ENCODE results near the gene NFE2L3.
A peak's percentile ranks its signal among the peaks of the same experiment; 100 is the strongest.
"Not testable (repeated sequence)": the region's sequence is repeated elsewhere in the genome, so short reads cannot be mapped to it uniquely, and the experiment has no call there.

Gene NFE2L3, protein sequence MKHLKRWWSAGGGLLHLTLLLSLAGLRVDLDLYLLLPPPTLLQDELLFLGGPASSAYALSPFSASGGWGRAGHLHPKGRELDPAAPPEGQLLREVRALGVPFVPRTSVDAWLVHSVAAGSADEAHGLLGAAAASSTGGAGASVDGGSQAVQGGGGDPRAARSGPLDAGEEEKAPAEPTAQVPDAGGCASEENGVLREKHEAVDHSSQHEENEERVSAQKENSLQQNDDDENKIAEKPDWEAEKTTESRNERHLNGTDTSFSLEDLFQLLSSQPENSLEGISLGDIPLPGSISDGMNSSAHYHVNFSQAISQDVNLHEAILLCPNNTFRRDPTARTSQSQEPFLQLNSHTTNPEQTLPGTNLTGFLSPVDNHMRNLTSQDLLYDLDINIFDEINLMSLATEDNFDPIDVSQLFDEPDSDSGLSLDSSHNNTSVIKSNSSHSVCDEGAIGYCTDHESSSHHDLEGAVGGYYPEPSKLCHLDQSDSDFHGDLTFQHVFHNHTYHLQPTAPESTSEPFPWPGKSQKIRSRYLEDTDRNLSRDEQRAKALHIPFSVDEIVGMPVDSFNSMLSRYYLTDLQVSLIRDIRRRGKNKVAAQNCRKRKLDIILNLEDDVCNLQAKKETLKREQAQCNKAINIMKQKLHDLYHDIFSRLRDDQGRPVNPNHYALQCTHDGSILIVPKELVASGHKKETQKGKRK

GRCh38 chr7:26151953-26152781 is at the start of gene NFE2L3:
Gene NFE2L3 (plus strand): TSS chr7:26152198. CDS start chr7:26152499, 301 bp downstream.
- peak; percentile 70 to 83 for DNase-seq

DNA sequence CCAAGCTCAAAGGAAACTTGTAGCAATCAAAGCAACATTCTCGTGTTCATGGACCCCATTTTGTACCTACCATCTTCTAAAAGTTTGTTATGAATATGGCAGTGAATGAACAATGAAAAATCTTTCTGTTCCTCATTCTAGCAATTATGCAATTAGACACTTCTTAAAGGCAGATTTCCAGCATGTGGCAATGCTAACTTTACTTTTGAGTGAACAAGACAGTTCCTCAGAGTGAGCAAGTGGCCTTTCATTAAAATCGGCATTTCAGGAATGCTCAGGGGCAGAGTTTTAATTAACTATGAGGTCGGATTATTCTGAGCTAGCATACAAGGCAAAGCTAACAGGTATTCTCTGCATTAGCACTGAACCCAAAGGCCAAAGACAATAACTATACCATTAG is 48.4 kb upstream of the NFE2L3 start:
- DNase-seq = no peak

DNA sequence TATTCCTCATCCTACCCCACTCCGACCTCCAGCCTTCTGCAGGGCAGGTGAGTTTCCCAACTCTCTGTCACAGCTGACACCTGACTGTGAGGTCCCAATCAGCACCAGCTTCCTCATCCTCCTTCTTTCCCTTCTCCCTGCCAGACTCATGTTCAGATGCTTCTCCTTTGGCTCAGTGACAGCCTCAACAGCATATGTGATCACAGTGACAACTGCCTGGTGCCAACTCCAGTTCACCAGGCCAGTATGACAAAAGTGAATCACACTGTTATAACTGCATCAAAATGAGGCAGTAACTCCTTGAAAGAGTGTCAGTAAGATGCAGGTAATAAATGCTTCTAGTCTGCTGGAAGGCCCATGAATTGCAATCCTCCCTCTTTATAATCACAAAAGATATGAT is 46.8 kb upstream of the NFE2L3 start:
- DNase-seq = no peak

GRCh38 chr7:26105931-26106330 is 46.1 kb upstream of the NFE2L3 start:
- DNase-seq = no peak

DNA sequence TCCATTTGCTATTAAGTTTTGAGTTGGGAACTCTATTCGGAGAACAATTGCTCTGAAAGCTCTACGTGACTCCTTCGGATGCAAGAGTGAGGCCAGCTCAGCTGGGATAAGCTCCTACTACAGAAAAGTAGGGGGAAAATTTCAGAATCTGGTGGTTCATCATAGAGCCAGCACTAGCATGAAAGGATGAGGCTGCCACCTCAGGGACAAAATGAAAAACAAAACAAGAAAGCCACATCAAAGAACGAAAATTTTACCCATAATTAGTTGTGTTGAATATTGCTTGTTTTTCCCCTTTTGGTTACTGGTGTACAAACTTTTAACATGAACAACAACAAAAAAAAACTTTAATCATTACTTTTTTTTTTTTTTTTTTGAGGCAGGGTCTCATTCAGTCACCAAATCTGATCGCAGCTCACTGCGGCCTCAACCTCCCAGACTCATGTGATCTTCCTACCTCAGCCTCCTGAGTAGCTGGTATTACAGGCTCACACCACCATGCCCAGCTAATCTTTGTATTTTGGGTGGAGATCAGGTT is 39.7 kb upstream of the NFE2L3 start:
- no peak for DNase-seq

- no peak for DNase-seq
Measured at GRCh38 chr7:26115650-26116049, 36.3 kb upstream of the NFE2L3 start.

- no peak for DNase-seq
Measured at GRCh38 chr7:26117142-26117807, 34.7 kb upstream of the NFE2L3 start.

DNA sequence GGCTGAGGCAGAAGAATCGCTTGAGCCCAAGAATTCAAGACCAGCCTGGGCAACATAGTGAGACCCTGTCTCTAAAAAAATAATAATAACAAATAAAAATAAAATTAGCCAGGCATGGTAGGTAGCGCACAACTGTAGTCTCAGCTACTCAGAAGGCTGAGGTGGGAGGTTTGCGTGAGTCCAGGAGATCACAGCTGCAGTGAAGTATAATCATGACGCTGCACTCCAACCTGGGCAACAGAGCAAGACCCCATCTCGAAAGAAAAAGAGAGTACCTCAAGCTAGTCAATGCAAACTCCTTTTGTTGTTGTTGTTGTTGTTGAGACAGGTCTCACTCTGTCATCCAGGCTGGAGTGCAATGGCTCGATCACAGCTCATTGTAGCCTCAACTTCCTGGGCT is 34.0 kb upstream of the NFE2L3 start:
- no peak for DNase-seq

DNA sequence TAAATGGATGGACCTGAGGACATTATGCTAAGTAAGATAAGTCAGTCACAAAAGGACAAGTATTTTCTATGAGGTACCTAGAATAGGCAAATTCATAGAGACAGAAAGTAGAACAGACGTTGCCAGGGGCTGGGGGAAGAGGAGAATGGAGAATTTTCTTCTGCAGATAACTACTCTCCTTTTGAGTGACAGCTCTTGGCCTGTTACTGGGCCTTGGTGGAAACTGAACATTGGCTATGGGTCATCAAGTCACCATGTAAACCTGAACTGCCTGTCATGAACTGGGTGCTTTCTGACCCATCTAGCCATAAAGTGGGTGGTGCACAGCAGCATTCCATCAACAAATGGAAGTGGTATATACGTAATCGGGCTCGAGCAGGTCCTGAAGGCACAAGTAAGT is 29.3 kb upstream of the NFE2L3 start:
- DNase-seq = no peak

GRCh38 chr7:26124775-26125174 is 27.2 kb upstream of the NFE2L3 start:
- not testable (repeated sequence) for DNase-seq

- DNase-seq = no peak
Measured at GRCh38 chr7:26127411-26127810, 24.6 kb upstream of the NFE2L3 start.

GRCh38 chr7:26131056-26131589 is 20.9 kb upstream of the NFE2L3 start:
- DNase-seq = no peak

GRCh38 chr7:26135076-26135475 is 16.9 kb upstream of the NFE2L3 start:
- DNase-seq = no peak

- DNase-seq = no peak
Measured at GRCh38 chr7:26135551-26135950, 16.4 kb upstream of the NFE2L3 start.

DNA sequence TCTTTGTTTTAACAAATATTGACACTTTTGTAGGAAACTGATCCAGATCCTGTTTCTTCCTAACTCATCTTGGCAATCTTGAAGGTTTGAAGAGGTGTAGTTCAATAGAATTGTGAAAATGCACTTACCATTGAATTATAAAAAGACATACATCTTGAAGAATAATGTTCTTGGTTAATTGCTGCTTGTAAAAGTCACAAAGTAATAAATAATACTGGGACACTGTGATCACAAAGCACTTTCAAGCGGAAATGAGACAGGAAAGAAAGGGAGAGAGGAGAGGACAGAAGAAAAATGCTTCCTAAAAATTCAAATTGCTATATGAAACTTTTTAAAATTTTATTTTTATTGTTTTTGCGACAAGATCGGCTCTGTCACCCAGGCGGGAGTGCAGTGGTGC is 15.2 kb upstream of the NFE2L3 start:
- no peak for DNase-seq

DNA sequence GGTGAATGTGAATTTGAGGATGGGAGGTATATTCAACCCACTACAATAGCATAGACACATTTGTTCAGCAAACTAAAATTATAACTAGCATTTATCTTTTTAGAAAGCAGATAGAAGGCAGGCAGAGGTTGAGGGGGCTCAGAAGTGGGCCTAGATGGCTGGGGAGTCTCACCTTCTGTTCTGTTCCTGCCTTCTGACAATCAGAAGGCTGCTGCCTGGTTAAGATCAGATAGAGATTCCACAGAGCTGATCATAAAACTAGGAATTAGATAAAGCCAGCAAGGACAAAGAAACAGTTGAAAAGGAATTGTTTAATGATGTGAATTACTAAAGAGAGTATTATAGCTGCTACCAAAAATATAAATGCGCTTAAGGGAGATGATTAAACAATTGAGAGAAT is 11.6 kb upstream of the NFE2L3 start:
- no peak for DNase-seq

DNA sequence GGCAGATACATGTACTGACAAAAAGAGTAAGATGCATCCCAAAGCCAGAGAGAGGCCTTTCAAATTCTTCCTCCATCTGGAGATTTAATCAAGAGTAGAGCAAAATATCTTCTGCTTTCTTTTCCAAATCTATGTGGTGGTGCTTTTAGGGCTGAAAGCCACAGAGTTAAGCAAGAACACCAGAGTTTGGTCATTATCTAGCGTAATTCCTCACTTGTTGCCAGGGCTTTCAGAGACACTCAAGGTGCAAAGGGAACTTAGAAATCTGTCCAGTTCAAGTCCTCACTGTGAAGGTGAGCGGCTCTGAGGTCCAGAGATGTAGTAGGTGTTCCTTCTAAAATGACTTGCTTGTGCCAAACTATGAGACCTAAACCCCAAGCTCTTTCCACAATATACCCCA is 10.9 kb upstream of the NFE2L3 start:
- DNase-seq = no peak

DNA sequence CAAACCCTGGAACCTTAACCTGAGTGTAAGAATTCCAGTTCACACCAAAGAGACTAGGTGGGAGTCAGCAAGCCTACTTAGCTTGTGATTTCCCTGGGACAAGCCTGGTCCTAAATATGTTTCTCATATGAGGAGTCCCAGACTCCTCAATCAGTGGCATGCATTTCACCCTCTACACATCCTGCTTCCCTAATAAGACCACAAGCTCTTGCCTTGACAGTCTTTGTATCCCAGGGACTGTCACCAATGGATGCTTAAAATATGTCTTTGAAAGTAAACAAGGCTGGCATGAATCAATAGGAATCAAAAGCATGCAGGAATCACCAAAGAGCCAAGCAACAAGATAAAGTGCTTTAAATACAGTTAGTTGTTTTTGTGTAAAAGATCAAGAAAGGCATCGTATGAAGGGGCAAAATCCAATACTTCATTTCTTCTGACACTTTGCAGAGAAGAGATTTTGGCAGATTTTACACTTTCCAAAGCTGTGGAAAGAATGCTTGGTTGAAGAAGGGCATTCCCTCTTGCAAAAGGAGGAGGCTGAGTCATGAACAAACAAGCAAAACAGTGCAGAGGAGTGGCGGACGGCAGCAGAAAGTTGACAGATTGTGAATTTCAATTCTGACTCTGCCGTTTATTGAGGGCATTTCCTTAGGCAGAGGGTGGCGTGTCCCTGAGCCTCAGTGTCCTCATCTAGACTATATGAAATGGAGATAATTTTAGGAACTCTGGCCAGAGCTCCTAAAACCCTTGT is 8.5 kb upstream of the NFE2L3 start:
- DNase-seq = no peak

DNA sequence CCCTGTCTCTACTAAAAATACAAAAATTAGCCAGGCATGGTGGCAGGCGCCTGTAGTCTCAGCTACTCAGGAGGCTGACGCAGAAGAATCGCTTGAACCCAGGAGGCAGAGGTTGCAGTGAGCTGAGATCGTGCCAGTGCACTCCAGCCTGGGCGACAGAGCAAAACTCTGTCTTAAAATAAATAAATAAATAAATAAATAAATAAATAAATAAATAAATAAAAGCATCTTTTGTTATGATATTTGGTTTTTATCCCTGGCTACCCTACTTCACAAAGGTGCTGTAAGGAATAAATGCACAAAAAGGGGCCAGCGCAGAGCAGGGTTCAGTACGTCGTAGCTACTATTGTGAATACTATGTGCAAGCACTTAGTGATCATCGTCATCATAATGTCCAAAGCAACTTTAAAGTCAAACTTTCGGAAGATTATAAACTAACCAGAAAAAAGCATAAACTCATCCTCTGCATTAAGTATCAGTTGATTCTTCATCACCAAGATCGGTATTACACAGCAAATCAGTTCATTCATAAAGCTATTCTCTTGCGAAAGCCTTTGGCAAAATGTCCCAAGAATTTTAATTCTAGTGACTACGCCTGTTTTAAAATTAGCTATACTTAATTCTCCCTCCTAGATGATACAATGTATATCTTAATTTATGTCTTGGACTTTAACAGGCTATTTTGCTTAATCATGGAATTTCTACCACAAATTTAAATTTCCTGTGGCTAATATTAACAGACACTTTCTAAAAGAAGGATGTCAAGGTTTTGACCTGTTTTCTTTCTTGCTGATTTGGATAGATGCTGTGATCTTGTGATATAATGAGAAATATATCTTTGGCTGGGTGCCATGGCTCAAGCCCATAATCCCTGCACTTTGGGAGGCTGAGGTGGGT is 7.6 kb upstream of the NFE2L3 start:
- DNase-seq = no peak

GRCh38 chr7:26145238-26145637 is 6.8 kb upstream of the NFE2L3 start:
- no peak for DNase-seq

GRCh38 chr7:26147030-26147429 is 5.0 kb upstream of the NFE2L3 start:
- DNase-seq = no peak

Data from NCI-H1930 (cell line).